ENCODE results near the gene FARP1. TPM values are rescaled to one million over a fixed set of nuclear protein-coding genes. Genes with fewer than 3 reads are reported as not detected.

Gene FARP1
- total and polyA plus RNA-seq, 2 of the 13 experiments (the other 11 are each of a cell fraction or from before 2014, with no cell fraction given), result 70.6 to 126 TPM

DNA sequence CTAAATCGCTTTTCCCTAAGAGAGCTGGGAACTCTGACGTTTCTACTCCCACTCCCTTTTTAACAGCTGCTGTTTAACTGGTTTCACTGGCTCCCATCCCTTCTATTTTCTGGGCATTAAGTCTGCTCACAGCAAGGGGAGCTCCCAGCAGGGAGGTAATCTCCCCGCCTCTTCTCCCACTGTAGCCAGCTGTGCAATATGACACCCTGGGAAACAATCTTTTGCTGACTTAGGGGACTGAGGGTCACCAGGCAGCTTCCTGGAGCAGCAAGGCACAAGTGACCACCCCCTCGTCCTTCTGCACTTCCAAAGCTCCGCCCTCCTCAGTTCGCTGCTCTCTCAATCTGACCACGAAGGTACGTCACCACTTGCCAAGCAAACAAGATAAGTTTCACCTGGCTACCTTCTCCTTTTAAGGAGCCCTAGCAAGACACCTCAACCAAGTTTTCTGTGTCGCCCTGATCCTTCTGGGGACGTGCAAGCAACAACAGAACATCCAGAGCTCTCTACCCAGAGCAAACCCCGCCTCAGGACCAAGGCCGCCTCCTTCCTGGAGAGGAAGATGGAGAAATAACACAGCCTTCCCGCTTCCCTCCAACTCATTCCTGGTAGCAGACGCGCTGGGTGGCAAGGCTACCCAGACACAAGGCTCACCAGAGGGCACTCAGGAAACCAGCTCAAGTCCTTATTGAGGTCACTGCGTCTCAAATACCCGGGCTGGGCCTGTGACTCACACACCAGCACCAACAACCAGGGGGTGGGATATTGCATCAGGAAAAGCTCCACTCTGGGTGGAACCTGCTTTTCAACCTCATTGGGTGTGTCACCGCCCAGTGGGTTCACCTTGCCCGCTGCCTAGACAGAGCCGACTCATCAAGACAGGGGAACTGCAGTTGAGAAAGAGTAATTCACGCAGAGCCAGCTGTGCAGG is 341.7 kb downstream of the FARP1 start (continued):
- TF ChIP-seq SOX13 (IDR thresholded peaks at IDR 0.05) (no peak), SOX13 (CRISPR knock-in tag; conservative IDR thresholded peaks at IDR 0.05 in 1 of 2, IDR thresholded peaks at IDR 0.05 in 1 of 2) (peak in 1 of 2 experiments; percentile 24; a peak in 1 of 4 replicates), PPARG (CRISPR knock-in tag; conservative IDR thresholded peaks at IDR 0.05) (peak; percentile 35; the same call in 1 of the 2 replicates), SIN3B (IDR thresholded peaks at IDR 0.05; ENCODE audit: low read length) (no peak), ELF3 (CRISPR knock-in tag; IDR thresholded peaks at IDR 0.05) (peak; percentile 80), CBX5 (CRISPR knock-in tag; IDR thresholded peaks at IDR 0.05; ENCODE audit: borderline replicate concordance) (peak; percentile 13; the same call in 1 of the 2 replicates), NR2C2 (CRISPR knock-in tag; IDR thresholded peaks at IDR 0.05; ENCODE audit: borderline replicate concordance) (no peak), PAX8 (CRISPR knock-in tag; IDR thresholded peaks at IDR 0.05; ENCODE audit: borderline replicate concordance) (no peak; the same call in 1 of the 2 replicates), ZNF605 (CRISPR knock-in tag; IDR thresholded peaks at IDR 0.05) (0 out of 2 replicates have a peak, but pooled peaks have one; percentile 19), REXO4 (CRISPR knock-in tag; IDR thresholded peaks at IDR 0.05; ENCODE audit: borderline replicate concordance) (no peak), TARDBP (CRISPR knock-in tag; IDR thresholded peaks at IDR 0.05) (peak; percentile 59), PATZ1 (CRISPR knock-in tag; IDR thresholded peaks at IDR 0.05) (peak; percentile 32; the same call in 1 of the 2 replicates), ATF1 (CRISPR knock-in tag; IDR thresholded peaks at IDR 0.05) (no peak), NFKB2 (CRISPR knock-in tag; IDR thresholded peaks at IDR 0.05; ENCODE audit: borderline replicate concordance) (peak; percentile 53; the same call in 1 of the 2 replicates), ZBTB42 (CRISPR knock-in tag; IDR thresholded peaks at IDR 0.05) (no peak), IKZF4 (CRISPR knock-in tag; IDR thresholded peaks at IDR 0.05; ENCODE audit: borderline replicate concordance, low read depth, not compliant biosample characterization) (no peak), ZFP36L2 (CRISPR knock-in tag; IDR thresholded peaks at IDR 0.05) (no peak), MYC (CRISPR knock-in tag; IDR thresholded peaks at IDR 0.05; ENCODE audit: borderline replicate concordance) (0 out of 2 replicates have a peak, but pooled peaks have one; percentile 7), ZNF784 (CRISPR knock-in tag; IDR thresholded peaks at IDR 0.05; ENCODE audit: borderline replicate concordance) (no peak), CEBPB (IDR thresholded peaks at IDR 0.05; ENCODE audit: borderline replicate concordance, low read depth, low read length) (peak; percentile 82), RARG (CRISPR knock-in tag; IDR thresholded peaks at IDR 0.05; ENCODE audit: low read depth) (no peak), MXD4 (CRISPR knock-in tag; IDR thresholded peaks at IDR 0.05) (no peak), SOX5 (CRISPR knock-in tag; IDR thresholded peaks at IDR 0.05; ENCODE audit: borderline replicate concordance) (peak; percentile 8; the same call in 1 of the 2 replicates)
- TF ChIP-seq, protein P1, sequence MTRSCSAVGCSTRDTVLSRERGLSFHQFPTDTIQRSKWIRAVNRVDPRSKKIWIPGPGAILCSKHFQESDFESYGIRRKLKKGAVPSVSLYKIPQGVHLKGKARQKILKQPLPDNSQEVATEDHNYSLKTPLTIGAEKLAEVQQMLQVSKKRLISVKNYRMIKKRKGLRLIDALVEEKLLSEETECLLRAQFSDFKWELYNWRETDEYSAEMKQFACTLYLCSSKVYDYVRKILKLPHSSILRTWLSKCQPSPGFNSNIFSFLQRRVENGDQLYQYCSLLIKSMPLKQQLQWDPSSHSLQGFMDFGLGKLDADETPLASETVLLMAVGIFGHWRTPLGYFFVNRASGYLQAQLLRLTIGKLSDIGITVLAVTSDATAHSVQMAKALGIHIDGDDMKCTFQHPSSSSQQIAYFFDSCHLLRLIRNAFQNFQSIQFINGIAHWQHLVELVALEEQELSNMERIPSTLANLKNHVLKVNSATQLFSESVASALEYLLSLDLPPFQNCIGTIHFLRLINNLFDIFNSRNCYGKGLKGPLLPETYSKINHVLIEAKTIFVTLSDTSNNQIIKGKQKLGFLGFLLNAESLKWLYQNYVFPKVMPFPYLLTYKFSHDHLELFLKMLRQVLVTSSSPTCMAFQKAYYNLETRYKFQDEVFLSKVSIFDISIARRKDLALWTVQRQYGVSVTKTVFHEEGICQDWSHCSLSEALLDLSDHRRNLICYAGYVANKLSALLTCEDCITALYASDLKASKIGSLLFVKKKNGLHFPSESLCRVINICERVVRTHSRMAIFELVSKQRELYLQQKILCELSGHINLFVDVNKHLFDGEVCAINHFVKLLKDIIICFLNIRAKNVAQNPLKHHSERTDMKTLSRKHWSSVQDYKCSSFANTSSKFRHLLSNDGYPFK (CRISPR knock-in tag; IDR thresholded peaks at IDR 0.05; ENCODE audit: borderline replicate concordance), result peak; percentile 36; the same call in 1 of the 2 replicates

Data from HepG2 (cell line).